B cell (primary cell): ENCODE measurements around the gene EML1. TPM values are rescaled to one million over a fixed set of nuclear protein-coding genes. Genes with fewer than 3 reads are reported as not detected.

Experiments used
- ATAC-seq: fragments of 200-7000 bp; cut with Tn5 transposase; one replicate; pipeline ENCODE4 v1.10.0; 2021; ENCODE audit warnings: low read depth, mild to moderate bottlenecking, moderate number of reproducible peaks, moderate library complexity
- CTCF ChIA-PET: fragments of 350-600 bp; sonication (Branson Sonifier 250); formaldehyde crosslinking; loops from one replicate; lab custom pipeline; 2021; ENCODE audit warnings: antibody characterized with exemption, inconsistent platforms; lab: Charles Lee
- POLR2A ChIA-PET: fragments of 350-600 bp; sonication (Branson Sonifier 250); formaldehyde crosslinking; loops from one replicate; lab custom pipeline; 2021; ENCODE audit warnings: antibody characterized with exemption; lab: Charles Lee
- DNase-seq: peaks from one replicate; pipeline ENCODE4 v3.0.0; 2013
- H2AFZ ChIP-seq: 2 replicates; pipeline ENCODE4 v1.6.1; 2012; ENCODE audit warnings: mild to moderate bottlenecking, low read depth, low read length; ENCODE audit not compliant: insufficient read depth, poor library complexity, severe bottlenecking
- H3K27ac ChIP-seq, 2 donors: 1 replicate in 1 of 2; 2 replicates in 1 of 2; pipeline ENCODE4 v1.5.1; 2012 to 2013; ENCODE audit warnings: low read length in 2 of 2, mild to moderate bottlenecking in 2 of 2, moderate library complexity in 1 of 2
- H3K27me3 ChIP-seq, 4 experiments: fragments of 200-600 bp in 1 of 4; sonication (generic) in 1 of 4; replicated peaks in 1 of 4; 1 replicate in 2 of 4; 2 replicates in 2 of 4; pipeline versions ENCODE4 v1.6.1 to v1.7.0; 2013 to 2016; ENCODE audit warnings: low read length in 3 of 4, mild to moderate bottlenecking in 2 of 4, mixed read lengths in 1 of 4, moderate library complexity in 1 of 4; ENCODE audit not compliant: insufficient read depth in 4 of 4, control insufficient read depth in 3 of 4; ENCODE audit errors: control extremely low read depth in 1 of 4
- H3K36me3 ChIP-seq, 2 experiments: replicated peaks in 1 of 2; 1 replicate in 1 of 2; 2 replicates in 1 of 2; pipeline versions ENCODE4 v1.6.1 to v1.7.1; 2013; ENCODE audit warnings: low read length in 1 of 2; ENCODE audit not compliant: insufficient read depth in 2 of 2, control insufficient read depth in 1 of 2; ENCODE audit errors: control extremely low read depth in 1 of 2, extremely low read depth in 1 of 2
- H3K4me1 ChIP-seq, 2 donors: fragments of 200-600 bp in 1 of 2; sonication (generic) in 1 of 2; 1 replicate in 1 of 2; 2 replicates in 1 of 2; pipeline versions ENCODE4 v1.5.1 to v1.6.1; 2013 to 2017; ENCODE audit warnings: low read length in 2 of 2; ENCODE audit not compliant: control insufficient read depth in 2 of 2, insufficient read depth in 2 of 2
- H3K4me2 ChIP-seq: replicated peaks from 2 replicates; pipeline ENCODE3; 2012; ENCODE audit warnings: mild to moderate bottlenecking, low read depth, low read length; ENCODE audit not compliant: poor library complexity, severe bottlenecking
- H3K4me3 ChIP-seq, 5 experiments: fragments of 200-600 bp in 1 of 5; sonication (generic) in 1 of 5; 1 replicate in 3 of 5; 2 replicates in 2 of 5; pipeline versions ENCODE4 v1.5.1 to v1.7.0; 2011 to 2016; ENCODE audit warnings: low read length in 4 of 5, mild to moderate bottlenecking in 4 of 5, low read depth in 2 of 5, control low read depth in 1 of 5, moderate library complexity in 1 of 5; ENCODE audit not compliant: insufficient read depth in 1 of 5; ENCODE audit errors: control extremely low read depth in 1 of 5, extremely low read depth in 1 of 5
- H3K79me2 ChIP-seq: fragments of 200-600 bp; sonication (generic); one replicate; pipeline ENCODE4 v1.6.0; 2016; ENCODE audit warnings: low read length; ENCODE audit not compliant: control insufficient read depth, insufficient read depth
- H3K9ac ChIP-seq: fragments of 200-600 bp; sonication (generic); 2 replicates; pipeline ENCODE4 v1.6.1; 2017; ENCODE audit warnings: mild to moderate bottlenecking, low read length, moderate library complexity
- H3K9me3 ChIP-seq, 3 donors: one replicate each; pipeline versions ENCODE4 v1.6.1 to v1.7.1; 2013; ENCODE audit warnings: low read length in 2 of 3; ENCODE audit not compliant: control insufficient read depth in 2 of 3, insufficient read depth in 1 of 3; ENCODE audit errors: control extremely low read depth in 1 of 3
- H4K20me1 ChIP-seq: 2 replicates; pipeline ENCODE4 v1.6.0; 2012; ENCODE audit warnings: mild to moderate bottlenecking, low read length; ENCODE audit not compliant: insufficient read depth, control insufficient read depth, poor library complexity, severe bottlenecking
- H3K27ac Mint-ChIP-seq: one replicate; pipeline ENCODE4 v1.8.0; 2021; ENCODE audit warnings: mixed read lengths
- H3K27me3 Mint-ChIP-seq: one replicate; pipeline ENCODE4 v1.8.0; 2021; ENCODE audit warnings: mixed read lengths
- H3K4me1 Mint-ChIP-seq: one replicate; pipeline ENCODE4 v1.8.0; 2021; ENCODE audit warnings: mixed read lengths
- H3K4me3 Mint-ChIP-seq: one replicate; pipeline ENCODE4 v1.8.0; 2021; ENCODE audit warnings: mixed read lengths
- H3K9me3 Mint-ChIP-seq: one replicate; pipeline ENCODE4 v1.8.0; 2022; ENCODE audit warnings: mixed read lengths; ENCODE audit not compliant: insufficient read depth
- CTCF ChIP-seq: fragments of 200-600 bp; IDR thresholded peaks from one replicate; pipeline ENCODE4 v1.8.0; 2022; ENCODE audit warnings: antibody characterized with exemption, mild to moderate bottlenecking
- EZH2 ChIP-seq: IDR thresholded peaks from 2 replicates; pipeline ENCODE4 v1.6.1; 2012; ENCODE audit warnings: borderline replicate concordance, low read depth, mild to moderate bottlenecking, moderate library complexity, low read length; ENCODE audit not compliant: insufficient read depth, poor library complexity, severe bottlenecking
- WGBS: methylation state at CpG from one replicate; pipeline ENCODE4 v1.1.5; 2013; ENCODE audit warnings: missing lambda C conversion rate; ENCODE audit not compliant: insufficient coverage; 5-methylcytosine and 5-hydroxymethylcytosine counted together
- intact Hi-C: fragments of 100-400 bp; cut with micrococcal nuclease; formaldehyde crosslinking; loops from one replicate; pipeline ENCODE4 v1.10.0; 2022
- polyA plus RNA-seq: library from polyadenylated mRNA; depleted of rRNA; stranded (reverse); fragments of >200 nt; gene quantifications from 2 replicates; pipeline ENCODE4 v1.2.3, GENCODE V29; 2012
- total RNA-seq, 2 donors: library from RNA; stranded (reverse); fragments of 120-200 nt in 1 of 2; gene quantifications; 1 replicate in 1 of 2; 2 replicates in 1 of 2; pipeline versions ENCODE4 v1.2.3 to v1.2.4, GENCODE V29; 2013 to 2022

Gene EML1
- total and polyA plus RNA-seq, 2 donors (not counting 1 experiment from before 2014, with no cell fraction given): not detected

GRCh38 chr14:99983251-99984015 is 190.2 kb downstream of the EML1 start:
- POLR2A ChIA-PET: interaction anchor here (0.7 to 2.2 kb wide), 2 partner anchors 149 to 210 kb away, joined by 4 to 6 read pairs; no protein-coding TSS in a partner anchor
- intact Hi-C loops: loop anchor here (2.0 kb wide), 2 partner anchors 89 to 393 kb away; partner anchors contain the start of gene WDR25

More at GRCh38 chr14:99983251-99984015, 190.2 kb downstream of the EML1 start:
- no peaks in the 10 kb centered on the region for H3K36me3 ChIP-seq
- H3K9ac ChIP-seq: no peak overlapping the region
- H3K27ac Mint-ChIP-seq: no peak overlapping the region
- no peaks in the 10 kb centered on the region for H3K9me3 ChIP-seq
- no peaks in the 10 kb centered on the region for H4K20me1 ChIP-seq
- H3K4me1 ChIP-seq: no peaks in the 10 kb centered on the region
- H3K4me3 ChIP-seq: no peak overlapping the region
- DNase-seq (no peak), ATAC-seq (no peak)
- TF ChIP-seq CTCF: no peak
- TF ChIP-seq EZH2: no peak
- 93% methylated on average over 3 of the region's 4 CpGs for WGBS
- H3K79me2 ChIP-seq: no peaks in the 10 kb centered on the region
- H3K27me3 Mint-ChIP-seq: no peaks in the 10 kb centered on the region
- no peak overlapping the region for H2AFZ ChIP-seq
- no peak overlapping the region for H3K27ac ChIP-seq
- H3K9me3 Mint-ChIP-seq: no peaks in the 10 kb centered on the region
- H3K4me1 Mint-ChIP-seq: no peaks in the 10 kb centered on the region
- CTCF ChIA-PET: interaction anchor here (0.7 to 6.4 kb wide), 17 partner anchors 9 to 302 kb away, joined by 3 to 85 read pairs (median 5); partner anchors contain the start of gene EVL
- H3K4me2 ChIP-seq: no peak overlapping the region
- no peaks in the 10 kb centered on the region for H3K27me3 ChIP-seq
- no peak overlapping the region for H3K4me3 Mint-ChIP-seq
